Measurements from ENCODE around the gene SLC17A7.

Gene SLC17A7

GRCh38 chr19:49414256-49414655 lies 27.1 kb downstream of the SLC17A7 start:
- Histone ChIP-seq H3K9me3 (ENCODE audit: control insufficient read depth, insufficient read depth, low read length) (no peaks in the 10 kb centered on the region), H3K4me1 (ENCODE audit: control insufficient read depth, low read length) (peaks cover 71% of the 10 kb centered on the region), H3F3A (ENCODE audit: control insufficient read depth, insufficient read depth) (peaks cover 13% of the 10 kb centered on the region; the same call in 1 of the 2 replicates)

GRCh38 chr19:49413348-49413747 lies 28.0 kb downstream of the SLC17A7 start:
- Histone ChIP-seq H4K20me1 (ENCODE audit: control insufficient read depth, insufficient read depth, low read depth, low read length) (no peaks in the 10 kb centered on the region), H3K79me2 (ENCODE audit: control insufficient read depth, low read length) (no peaks in the 10 kb centered on the region), H3F3A (ENCODE audit: control insufficient read depth, insufficient read depth) (peaks cover 14% of the 10 kb centered on the region; the same call in 1 of the 2 replicates), H3K9me3 (ENCODE audit: control insufficient read depth, insufficient read depth, low read length) (no peaks in the 10 kb centered on the region), H3K4me3 (ENCODE audit: low read length) (no peak overlapping the region), H3K4me1 (ENCODE audit: control insufficient read depth, low read length) (peaks cover 77% of the 10 kb centered on the region), H3K27ac (ENCODE audit: low read depth, low read length) (no peak overlapping the region), H3K36me3 (ENCODE audit: control insufficient read depth, low read length) (no peaks in the 10 kb centered on the region), H3K4me2 (ENCODE audit: low read length) (no peak overlapping the region), H3K27me3 (ENCODE audit: control insufficient read depth, low read length) (no peaks in the 10 kb centered on the region), H3K9me2 (replicated peaks; ENCODE audit: control insufficient read depth, low read length) (no peaks in the 10 kb centered on the region)
- TF ChIP-seq CTCF (IDR thresholded peaks at IDR 0.05; ENCODE audit: low read depth, low read length, poor library complexity, severe bottlenecking) (no peak), EZH2phosphoT487 (IDR thresholded peaks at IDR 0.05; ENCODE audit: borderline replicate concordance, low read length) (no peak)

More at GRCh38 chr19:49414256-49414655, 27.1 kb downstream of the SLC17A7 start:
- no peak for TF ChIP-seq CTCF (IDR thresholded peaks at IDR 0.05; ENCODE audit: low read depth, low read length, poor library complexity, severe bottlenecking)
- no peak for TF ChIP-seq EZH2phosphoT487 (IDR thresholded peaks at IDR 0.05; ENCODE audit: borderline replicate concordance, low read length)
- Histone ChIP-seq H3K27ac (ENCODE audit: low read depth, low read length) (no peak overlapping the region), H3K4me2 (ENCODE audit: low read length) (no peak overlapping the region), H3K36me3 (ENCODE audit: control insufficient read depth, low read length) (no peaks in the 10 kb centered on the region), H3K4me3 (ENCODE audit: low read length) (no peak overlapping the region), H3K79me2 (ENCODE audit: control insufficient read depth, low read length) (no peaks in the 10 kb centered on the region), H3K9me2 (replicated peaks; ENCODE audit: control insufficient read depth, low read length) (no peaks in the 10 kb centered on the region), H3K27me3 (ENCODE audit: control insufficient read depth, low read length) (peaks cover 2% of the 10 kb centered on the region; the same call in 1 of the 2 replicates), H4K20me1 (ENCODE audit: control insufficient read depth, insufficient read depth, low read depth, low read length) (no peaks in the 10 kb centered on the region)

GRCh38 chr19:49411681-49412326 lies 29.5 kb downstream of the SLC17A7 start:
- Histone ChIP-seq H3K36me3 (ENCODE audit: control insufficient read depth, low read length) (no peaks in the 10 kb centered on the region), H3K4me2 (ENCODE audit: low read length) (peak overlapping the region; percentile 5; the same call in 1 of the 2 replicates), H3K79me2 (ENCODE audit: control insufficient read depth, low read length) (no peaks in the 10 kb centered on the region), H3K9me2 (replicated peaks; ENCODE audit: control insufficient read depth, low read length) (no peaks in the 10 kb centered on the region), H3K9me3 (ENCODE audit: control insufficient read depth, insufficient read depth, low read length) (no peaks in the 10 kb centered on the region), H3F3A (ENCODE audit: control insufficient read depth, insufficient read depth) (peaks cover 19% of the 10 kb centered on the region; the same call in 1 of the 2 replicates), H3K27me3 (ENCODE audit: control insufficient read depth, low read length) (no peaks in the 10 kb centered on the region), H3K27ac (ENCODE audit: low read depth, low read length) (no peak overlapping the region), H4K20me1 (ENCODE audit: control insufficient read depth, insufficient read depth, low read depth, low read length) (no peaks in the 10 kb centered on the region), H3K4me3 (ENCODE audit: low read length) (no peak overlapping the region), H3K4me1 (ENCODE audit: control insufficient read depth, low read length) (peaks cover 73% of the 10 kb centered on the region)
- TF ChIP-seq EZH2phosphoT487 (IDR thresholded peaks at IDR 0.05; ENCODE audit: borderline replicate concordance, low read length) = no peak

- Histone ChIP-seq H4K20me1 (ENCODE audit: control insufficient read depth, insufficient read depth, low read depth, low read length) (no peaks in the 10 kb centered on the region), H3K9me3 (ENCODE audit: control insufficient read depth, insufficient read depth, low read length) (no peaks in the 10 kb centered on the region), H3K4me2 (ENCODE audit: low read length) (peak overlapping the region; percentile 94), H3K36me3 (ENCODE audit: control insufficient read depth, low read length) (no peaks in the 10 kb centered on the region), H3K4me1 (ENCODE audit: control insufficient read depth, low read length) (peaks cover 56% of the 10 kb centered on the region), H3K4me3 (ENCODE audit: low read length) (peak overlapping the region; percentile 71), H3F3A (ENCODE audit: control insufficient read depth, insufficient read depth) (peaks cover 19% of the 10 kb centered on the region; the same call in 1 of the 2 replicates), H3K79me2 (ENCODE audit: control insufficient read depth, low read length) (no peaks in the 10 kb centered on the region), H3K27me3 (ENCODE audit: control insufficient read depth, low read length) (no peaks in the 10 kb centered on the region), H3K27ac (ENCODE audit: low read depth, low read length) (peak overlapping the region; percentile 72), H3K9me2 (replicated peaks; ENCODE audit: control insufficient read depth, low read length) (no peaks in the 10 kb centered on the region)
- TF ChIP-seq EZH2phosphoT487 (IDR thresholded peaks at IDR 0.05; ENCODE audit: borderline replicate concordance, low read length) (no peak), CTCF (IDR thresholded peaks at IDR 0.05; ENCODE audit: low read depth, low read length, poor library complexity, severe bottlenecking) (no peak)
Measured at GRCh38 chr19:49409441-49410029, 31.8 kb downstream of the SLC17A7 start.
